Measurements from ENCODE around the gene PODNL1. TPM values are rescaled to one million over a fixed set of nuclear protein-coding genes. Genes with fewer than 3 reads are reported as not detected.
"Not testable (repeated sequence)": the region's sequence is repeated elsewhere in the genome, so short reads cannot be mapped to it uniquely, and the experiment has no call there.

Gene PODNL1
- total and polyA plus RNA-seq, 4 donors = 0.30 to 7.5 (median 3.1) TPM

DNA sequence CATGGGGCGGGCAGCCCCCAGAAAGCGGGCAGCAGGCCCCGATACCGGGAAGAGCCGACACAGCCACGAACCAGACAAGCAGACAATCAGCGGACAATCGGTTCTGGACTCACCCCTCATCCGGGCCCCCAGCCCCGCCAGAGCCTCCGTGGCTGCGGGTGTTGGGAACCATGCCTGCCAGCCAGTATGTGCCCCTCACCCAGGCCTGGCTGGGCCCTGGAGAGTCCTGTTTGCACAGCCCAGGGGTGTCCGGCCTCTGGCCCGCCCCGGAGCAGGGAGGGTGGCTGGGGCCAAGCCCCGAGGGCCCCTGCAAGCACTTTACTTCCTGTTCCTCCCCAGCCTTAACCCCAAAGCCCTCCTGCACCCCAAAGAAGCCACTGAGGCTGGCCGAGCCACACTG, 7.8 kb downstream of the PODNL1 start:
- WGBS (ENCODE audit: insufficient coverage) = 88% methylated on average over 17 of the region's 17 CpGs
- H3K27ac ChIP-seq (ENCODE audit: low read depth, low read length) = no peak overlapping the region
- no peaks in the 10 kb centered on the region for H3K27me3 ChIP-seq (ENCODE audit: control insufficient read depth, insufficient read depth, low read length)
- no peak for DNase-seq (ENCODE audit: low read depth in 4 of 6, low spot score in 6 of 6)
- no peaks in the 10 kb centered on the region for H3K9me3 ChIP-seq (ENCODE audit: control insufficient read depth, insufficient read depth, low read length)
- no peaks in the 10 kb centered on the region for H3K4me1 ChIP-seq (ENCODE audit: control insufficient read depth, insufficient read depth, low read length)
- H3K4me3 ChIP-seq (ENCODE audit: low read depth, low read length) = no peak overlapping the region
- H3K36me3 ChIP-seq (ENCODE audit: control insufficient read depth, insufficient read depth, low read length) = peaks cover 71% of the 10 kb centered on the region

GRCh38 chr19:13929956-13930355, 8.3 kb downstream of the PODNL1 start:
- H3K9me3 ChIP-seq (ENCODE audit: control insufficient read depth, insufficient read depth, low read length) = no peaks in the 10 kb centered on the region
- no peaks in the 10 kb centered on the region for H3K4me1 ChIP-seq (ENCODE audit: control insufficient read depth, insufficient read depth, low read length)
- peaks cover 75% of the 10 kb centered on the region for H3K36me3 ChIP-seq (ENCODE audit: control insufficient read depth, insufficient read depth, low read length)
- whole genome bisulfite sequencing (ENCODE audit: insufficient coverage) = 80% methylated on average over 4 of the region's 17 CpGs
- no peak overlapping the region for H3K27ac ChIP-seq (ENCODE audit: low read depth, low read length)
- no peak for DNase-seq (ENCODE audit: low read depth in 4 of 6, low spot score in 6 of 6)
- H3K4me3 ChIP-seq (ENCODE audit: low read depth, low read length) = no peak overlapping the region
- no peaks in the 10 kb centered on the region for H3K27me3 ChIP-seq (ENCODE audit: control insufficient read depth, insufficient read depth, low read length)

- H3K27me3 ChIP-seq (ENCODE audit: control insufficient read depth, insufficient read depth, low read length) = no peaks in the 10 kb centered on the region
- no peak for DNase-seq (ENCODE audit: low read depth in 4 of 6, low spot score in 6 of 6)
- H3K9me3 ChIP-seq (ENCODE audit: control insufficient read depth, insufficient read depth, low read length) = no peaks in the 10 kb centered on the region
- 86% methylated on average over 6 of the region's 12 CpGs for WGBS (ENCODE audit: insufficient coverage)
- H3K4me3 ChIP-seq (ENCODE audit: low read depth, low read length) = no peak overlapping the region
- no peaks in the 10 kb centered on the region for H3K4me1 ChIP-seq (ENCODE audit: control insufficient read depth, insufficient read depth, low read length)
- H3K27ac ChIP-seq (ENCODE audit: low read depth, low read length) = no peak overlapping the region
- peaks cover 80% of the 10 kb centered on the region for H3K36me3 ChIP-seq (ENCODE audit: control insufficient read depth, insufficient read depth, low read length)
Observed at GRCh38 chr19:13929340-13929739, 8.9 kb downstream of the PODNL1 start.

GRCh38 chr19:13926715-13927114, 11.5 kb downstream of the PODNL1 start:
- 93% methylated on average over 7 of the region's 8 CpGs for WGBS (ENCODE audit: insufficient coverage)
- peaks cover 88% of the 10 kb centered on the region for H3K36me3 ChIP-seq (ENCODE audit: control insufficient read depth, insufficient read depth, low read length)
- H3K4me3 ChIP-seq (ENCODE audit: low read depth, low read length) = no peak overlapping the region
- H3K9me3 ChIP-seq (ENCODE audit: control insufficient read depth, insufficient read depth, low read length) = no peaks in the 10 kb centered on the region
- no peaks in the 10 kb centered on the region for H3K4me1 ChIP-seq (ENCODE audit: control insufficient read depth, insufficient read depth, low read length)
- DNase-seq (ENCODE audit: low read depth in 4 of 6, low spot score in 6 of 6) = no peak
- H3K27ac ChIP-seq (ENCODE audit: low read depth, low read length) = no peak overlapping the region
- no peaks in the 10 kb centered on the region for H3K27me3 ChIP-seq (ENCODE audit: control insufficient read depth, insufficient read depth, low read length)

GRCh38 chr19:13926010-13926409, 12.2 kb downstream of the PODNL1 start:
- Histone ChIP-seq H3K27me3 (ENCODE audit: control insufficient read depth, insufficient read depth, low read length) (no peaks in the 10 kb centered on the region), H3K27ac (ENCODE audit: low read depth, low read length) (no peak overlapping the region), H3K9me3 (ENCODE audit: control insufficient read depth, insufficient read depth, low read length) (no peaks in the 10 kb centered on the region), H3K36me3 (ENCODE audit: control insufficient read depth, insufficient read depth, low read length) (peaks cover 87% of the 10 kb centered on the region), H3K4me3 (ENCODE audit: low read depth, low read length) (no peak overlapping the region), H3K4me1 (ENCODE audit: control insufficient read depth, insufficient read depth, low read length) (no peaks in the 10 kb centered on the region)
- DNase-seq (ENCODE audit: low read depth in 4 of 6, low spot score in 6 of 6) = no peak
- WGBS (ENCODE audit: insufficient coverage) = 80% methylated on average over 1 of the region's 4 CpGs

- Histone ChIP-seq H3K9me3 (ENCODE audit: control insufficient read depth, insufficient read depth, low read length) (peaks cover 1% of the 10 kb centered on the region), H3K4me3 (ENCODE audit: low read depth, low read length) (no peak overlapping the region), H3K4me1 (ENCODE audit: control insufficient read depth, insufficient read depth, low read length) (no peaks in the 10 kb centered on the region), H3K36me3 (ENCODE audit: control insufficient read depth, insufficient read depth, low read length) (peaks cover 93% of the 10 kb centered on the region), H3K27me3 (ENCODE audit: control insufficient read depth, insufficient read depth, low read length) (no peaks in the 10 kb centered on the region), H3K27ac (ENCODE audit: low read depth, low read length) (no peak overlapping the region)
- DNase-seq (ENCODE audit: low read depth in 4 of 6, low spot score in 6 of 6) = no peak
- 95% methylated on average over 28 of the region's 28 CpGs for WGBS (ENCODE audit: insufficient coverage)
Observed at GRCh38 chr19:13923194-13923987, 14.8 kb downstream of the PODNL1 start.

DNA sequence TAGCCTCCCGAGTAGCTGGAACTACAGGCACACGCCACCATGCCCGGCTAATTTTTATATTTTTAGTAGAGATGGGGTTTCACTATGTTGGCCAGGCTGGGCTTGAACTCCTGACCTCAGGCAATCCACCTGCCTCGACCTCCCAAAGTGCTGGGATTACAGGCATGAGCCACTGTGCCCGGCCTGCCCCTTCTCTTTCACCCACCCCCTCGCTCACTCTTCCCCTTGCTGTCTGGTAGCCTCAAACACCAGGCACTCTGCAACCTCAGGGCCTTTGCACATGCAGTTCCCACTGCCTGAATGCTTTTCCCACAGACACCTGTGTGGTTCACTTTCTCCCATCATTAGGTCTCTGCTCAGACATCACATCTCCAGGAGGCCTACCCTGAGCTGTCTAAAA, 16.1 kb downstream of the PODNL1 start:
- WGBS (ENCODE audit: insufficient coverage) = 96% methylated on average over 3 of the region's 6 CpGs
- not testable (repeated sequence) for H3K9me3 ChIP-seq (ENCODE audit: control insufficient read depth, insufficient read depth, low read length); H3K4me3 ChIP-seq (ENCODE audit: low read depth, low read length); H3K27ac ChIP-seq (ENCODE audit: low read depth, low read length); DNase-seq (ENCODE audit: low read depth in 4 of 6, low spot score in 6 of 6); H3K27me3 ChIP-seq (ENCODE audit: control insufficient read depth, insufficient read depth, low read length); H3K4me1 ChIP-seq (ENCODE audit: control insufficient read depth, insufficient read depth, low read length)
- peaks cover 91% of the 10 kb centered on the region for H3K36me3 ChIP-seq (ENCODE audit: control insufficient read depth, insufficient read depth, low read length)

GRCh38 chr19:13920940-13921747, 17.1 kb downstream of the PODNL1 start:
- 53% methylated on average over 2 of the region's 2 CpGs for WGBS (ENCODE audit: insufficient coverage)
- Histone ChIP-seq H3K4me3 (ENCODE audit: low read depth, low read length) (no peak overlapping the region), H3K9me3 (ENCODE audit: control insufficient read depth, insufficient read depth, low read length) (peaks cover 1% of the 10 kb centered on the region), H3K27ac (ENCODE audit: low read depth, low read length) (no peak overlapping the region), H3K4me1 (ENCODE audit: control insufficient read depth, insufficient read depth, low read length) (peaks cover 3% of the 10 kb centered on the region), H3K27me3 (ENCODE audit: control insufficient read depth, insufficient read depth, low read length) (no peaks in the 10 kb centered on the region), H3K36me3 (ENCODE audit: control insufficient read depth, insufficient read depth, low read length) (peaks cover 85% of the 10 kb centered on the region)
- peak in 2 of 6 donors; percentile 49 to 78 for DNase-seq (ENCODE audit: low read depth in 4 of 6, low spot score in 6 of 6)

GRCh38 chr19:13920524-13920923, 17.7 kb downstream of the PODNL1 start:
- no peak overlapping the region for H3K27ac ChIP-seq (ENCODE audit: low read depth, low read length)
- DNase-seq (ENCODE audit: low read depth in 4 of 6, low spot score in 6 of 6) = no peak
- peaks cover 1% of the 10 kb centered on the region for H3K9me3 ChIP-seq (ENCODE audit: control insufficient read depth, insufficient read depth, low read length)
- H3K4me1 ChIP-seq (ENCODE audit: control insufficient read depth, insufficient read depth, low read length) = peaks cover 3% of the 10 kb centered on the region
- H3K36me3 ChIP-seq (ENCODE audit: control insufficient read depth, insufficient read depth, low read length) = peaks cover 89% of the 10 kb centered on the region
- no peak overlapping the region for H3K4me3 ChIP-seq (ENCODE audit: low read depth, low read length)
- H3K27me3 ChIP-seq (ENCODE audit: control insufficient read depth, insufficient read depth, low read length) = no peaks in the 10 kb centered on the region
- WGBS (ENCODE audit: insufficient coverage) = 99% methylated on average over 11 of the region's 11 CpGs

All from spinal cord (tissue), 10 donors.